HG03064 (cell line): ENCODE results near the gene PRICKLE3.
"Not testable (repeated sequence)": the region's sequence is repeated elsewhere in the genome, so short reads cannot be mapped to it uniquely, and the experiment has no call there.

Experiments used
- ATAC-seq: cut with Tn5 transposase; IDR thresholded peaks from one replicate; pipeline ENCODE4 v1.9.1; 2021; ENCODE audit warnings: low read depth; ENCODE audit not compliant: unreplicated experiment

The PRICKLE3 gene

DNA sequence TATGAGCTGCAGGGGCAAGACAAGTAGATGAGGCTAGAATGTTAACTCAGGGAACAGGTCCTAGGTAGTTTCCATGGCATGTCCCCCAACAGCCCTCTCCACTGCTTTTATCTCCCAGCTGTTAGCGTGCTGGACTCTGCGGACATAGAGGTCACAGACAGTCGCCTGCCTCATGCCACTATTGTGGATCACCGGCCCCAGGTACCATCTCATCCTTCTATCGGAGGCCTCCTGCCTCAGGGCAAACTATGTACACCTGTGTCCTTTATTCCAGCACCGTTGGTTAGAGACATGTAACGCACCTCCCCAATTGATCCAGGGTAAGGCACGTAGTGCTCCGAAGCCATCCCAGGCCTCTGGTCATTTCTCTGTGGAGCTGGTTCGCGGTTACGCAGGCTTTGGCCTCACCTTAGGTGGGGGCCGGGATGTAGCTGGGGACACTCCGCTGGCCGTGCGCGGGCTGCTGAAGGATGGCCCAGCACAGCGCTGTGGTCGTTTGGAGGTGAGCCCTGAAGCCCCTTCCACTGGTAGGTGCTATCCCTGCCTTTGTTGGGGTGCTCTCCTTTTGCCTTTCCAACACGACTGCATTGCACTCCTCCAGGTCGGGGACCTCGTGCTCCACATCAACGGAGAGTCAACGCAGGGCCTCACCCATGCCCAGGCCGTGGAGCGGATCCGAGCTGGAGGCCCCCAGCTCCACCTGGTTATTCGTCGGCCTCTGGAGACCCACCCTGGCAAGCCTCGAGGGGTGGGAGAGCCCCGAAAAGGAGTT is 21.4 kb downstream of the PRICKLE3 start:
- no peak for ATAC-seq

DNA sequence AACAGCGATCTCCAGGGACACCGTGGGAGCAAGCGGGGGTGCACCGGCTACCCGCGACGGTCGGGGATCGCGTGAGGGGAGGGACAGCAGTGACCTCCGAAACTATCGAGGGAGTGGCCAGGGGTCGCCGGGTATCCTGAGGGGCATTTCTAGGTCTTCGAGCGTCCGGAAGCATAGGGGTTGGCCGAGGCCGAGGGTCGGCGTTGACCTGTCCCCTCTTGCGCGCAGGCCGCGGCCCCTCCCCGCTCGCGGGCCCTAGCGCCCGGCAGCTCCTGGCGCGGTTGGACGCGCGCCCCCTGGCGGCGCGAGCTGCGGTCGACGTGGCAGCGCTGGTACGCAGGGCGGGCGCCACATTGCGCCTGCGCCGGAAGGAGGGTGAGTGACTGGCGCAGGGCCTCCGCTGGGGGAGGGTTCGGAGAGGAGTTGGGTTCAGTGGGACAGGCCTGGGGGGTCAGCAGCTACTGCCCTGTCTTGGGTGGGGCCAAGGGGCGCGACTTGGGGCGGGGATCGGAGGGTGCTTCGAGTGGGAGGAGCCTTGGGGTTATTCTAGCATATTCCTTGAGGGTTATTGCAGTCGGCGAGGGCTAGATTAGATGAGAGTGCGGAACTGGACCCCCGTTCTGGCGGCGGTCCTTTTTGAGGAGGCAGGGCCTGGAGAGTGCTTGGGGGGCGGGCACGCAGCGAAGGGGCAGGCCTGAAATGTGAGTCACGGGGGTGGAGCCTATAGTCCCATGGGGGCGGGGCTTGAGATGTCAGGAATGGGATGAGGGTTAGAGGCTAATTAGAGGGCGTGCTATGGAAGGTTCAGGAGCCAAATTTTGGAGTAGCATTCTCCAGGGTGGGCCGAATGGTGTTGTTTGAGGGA is 22.4 kb downstream of the PRICKLE3 start:
- ATAC-seq, result no peak

DNA sequence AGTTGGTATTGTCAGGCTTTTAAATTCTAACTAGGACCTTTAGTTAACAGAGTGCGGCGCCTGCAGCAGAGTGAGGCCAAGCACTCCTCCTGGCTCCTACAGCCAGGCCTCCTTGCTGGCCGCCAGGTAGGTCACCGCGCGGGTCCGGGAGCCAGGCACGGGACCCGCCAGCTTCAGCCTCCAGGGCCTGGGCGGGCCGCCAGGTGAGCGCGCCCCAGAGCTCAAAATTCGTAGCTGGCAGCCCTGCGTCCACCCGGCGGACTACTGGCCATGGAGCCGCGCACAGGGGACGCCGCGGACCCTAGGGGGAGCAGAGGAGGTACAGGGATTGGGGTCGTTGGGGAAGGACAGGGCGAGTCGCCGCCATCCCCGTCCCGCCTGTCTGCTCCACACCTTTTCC is 23.6 kb downstream of the PRICKLE3 start, which contains the start of gene MAGIX:
MAGIX (plus strand) TSS at position 139 of the 400 bp plus-strand sequence; CDS start at position 271, 132 bp downstream.
- no peak for ATAC-seq

DNA sequence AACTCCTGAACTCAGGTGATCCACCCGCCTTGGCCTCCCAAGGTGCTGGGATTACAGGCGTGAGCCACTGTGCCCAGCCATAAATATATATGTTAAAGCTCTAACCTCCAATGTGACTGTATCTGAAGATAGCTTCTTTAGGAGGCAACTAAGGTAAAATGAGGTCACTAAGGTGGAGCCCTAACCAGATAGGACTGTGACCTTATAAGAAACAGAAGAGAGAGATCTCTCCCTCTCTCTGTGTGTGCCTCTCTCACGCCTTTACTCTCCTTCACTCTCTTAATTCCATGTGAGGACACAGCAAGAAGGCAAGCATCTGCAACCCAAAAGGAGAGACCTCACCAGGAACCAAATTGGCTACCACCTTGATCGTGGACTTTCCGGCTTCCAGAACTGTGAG is 24.5 kb downstream of the PRICKLE3 start:
- no peak for ATAC-seq

DNA sequence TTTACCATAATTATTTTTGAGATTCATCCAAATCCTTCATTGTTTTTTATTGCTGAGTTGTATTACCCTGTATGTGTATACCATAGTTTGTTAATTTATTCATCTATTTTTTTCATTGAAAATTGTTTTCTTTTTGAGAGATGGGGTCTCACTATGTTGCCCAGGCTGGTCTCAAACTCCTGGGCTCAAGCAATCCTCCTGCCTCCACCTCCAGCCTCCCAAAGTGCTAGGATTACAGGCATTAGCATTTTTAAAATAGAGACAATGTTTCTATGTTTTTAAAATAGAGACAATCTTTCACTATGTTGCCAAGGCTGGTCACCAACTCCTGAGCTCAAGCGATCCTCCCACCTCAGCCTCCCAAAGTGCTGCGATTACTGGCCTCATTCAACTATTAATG is 25.3 kb downstream of the PRICKLE3 start:
- ATAC-seq, result no peak

DNA sequence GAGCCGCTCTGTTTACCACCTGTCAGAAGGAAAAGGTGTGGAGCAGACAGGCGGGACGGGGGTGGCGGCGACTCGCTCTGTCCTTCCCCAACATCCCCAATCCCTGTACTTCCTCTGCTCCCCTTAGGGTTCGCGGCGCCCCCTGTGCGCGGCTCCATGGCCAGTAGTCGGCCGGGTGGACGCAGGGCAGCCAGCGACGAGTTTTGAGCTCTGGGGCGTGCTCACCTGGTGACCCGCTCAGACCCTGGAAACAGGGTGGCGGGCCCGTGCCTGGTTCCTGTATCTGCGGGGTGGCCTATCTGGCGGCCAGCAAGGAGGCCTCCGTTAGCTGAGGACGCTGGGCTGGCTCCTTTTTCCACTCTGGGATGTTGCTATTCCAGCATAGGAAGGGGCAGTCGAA is 29.0 kb downstream of the PRICKLE3 start:
- ATAC-seq, result no peak

DNA sequence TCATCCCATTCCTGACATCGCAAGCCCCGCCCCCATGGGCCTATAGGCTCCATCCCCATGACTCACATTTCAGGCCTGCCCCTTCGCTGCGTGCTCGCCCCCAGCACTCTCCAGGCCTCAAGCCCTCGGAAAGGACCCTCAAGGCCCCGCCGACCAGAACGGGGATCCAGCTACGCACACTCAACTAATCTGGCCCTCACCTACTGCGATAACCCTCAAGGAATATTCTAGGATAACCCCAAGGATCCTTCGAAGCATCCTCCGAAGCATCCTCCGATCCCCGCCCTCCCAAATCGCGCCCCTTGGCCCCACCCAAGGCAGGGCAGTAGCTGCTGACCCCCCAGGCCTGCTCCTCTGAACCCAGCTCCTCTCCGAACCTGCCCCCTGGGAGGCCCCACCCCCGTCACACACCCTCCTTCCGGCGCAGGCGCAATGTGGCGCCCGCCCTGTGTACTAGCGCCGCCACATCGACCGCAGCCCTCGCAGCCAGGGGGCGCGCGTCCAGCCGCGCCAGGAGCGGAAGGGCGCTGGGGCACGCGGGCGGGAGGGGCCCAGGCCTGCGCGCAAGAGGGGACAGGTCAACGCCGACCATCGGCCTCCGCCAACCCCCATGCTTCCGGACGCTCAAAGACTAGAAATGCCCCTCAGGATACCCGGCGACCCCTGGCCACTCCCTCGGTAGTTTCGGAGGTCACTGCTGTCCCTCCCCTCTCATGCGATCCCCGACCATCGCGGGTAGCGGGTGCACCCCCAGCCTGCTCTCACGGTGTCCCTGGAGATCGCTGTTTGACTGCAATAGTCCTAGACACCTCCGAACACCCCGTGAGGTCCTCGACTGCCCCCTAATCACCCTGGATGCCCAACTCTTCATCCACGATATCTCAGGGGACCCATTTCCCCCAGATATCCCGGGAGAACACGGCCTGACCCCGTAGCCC is 30.0 kb downstream of the PRICKLE3 start:
- peak; percentile 76 for ATAC-seq

DNA sequence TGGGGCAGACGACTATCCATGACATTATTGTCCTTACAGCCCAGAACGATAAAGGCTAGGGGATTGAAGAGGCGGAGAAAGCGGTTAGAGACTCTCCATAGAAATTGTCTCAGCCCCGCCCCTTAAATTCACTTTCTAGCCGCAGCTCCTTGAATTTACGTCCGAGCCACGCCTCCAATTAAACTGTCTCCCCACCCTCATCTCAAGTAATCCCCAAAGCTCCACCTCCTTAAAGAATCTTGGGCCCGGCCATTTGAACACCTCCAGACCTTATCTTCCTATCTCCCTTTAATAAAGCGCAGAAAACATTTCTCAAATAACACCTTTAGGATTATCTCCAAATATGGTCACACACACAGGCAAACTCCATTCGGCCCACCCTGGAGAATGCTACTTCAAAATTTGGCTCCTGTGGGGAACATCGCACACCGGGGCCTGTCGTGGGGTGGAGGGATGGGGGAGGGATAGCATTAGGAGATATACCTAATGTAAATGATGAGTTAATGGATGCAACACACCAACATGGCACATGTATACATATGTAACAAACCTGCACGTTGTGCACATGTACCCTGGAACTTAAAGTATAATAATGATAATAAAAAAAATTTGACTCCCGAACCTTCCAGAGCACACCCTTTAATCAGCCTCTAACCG is 30.8 kb downstream of the PRICKLE3 start:
- ATAC-seq, result no peak

DNA sequence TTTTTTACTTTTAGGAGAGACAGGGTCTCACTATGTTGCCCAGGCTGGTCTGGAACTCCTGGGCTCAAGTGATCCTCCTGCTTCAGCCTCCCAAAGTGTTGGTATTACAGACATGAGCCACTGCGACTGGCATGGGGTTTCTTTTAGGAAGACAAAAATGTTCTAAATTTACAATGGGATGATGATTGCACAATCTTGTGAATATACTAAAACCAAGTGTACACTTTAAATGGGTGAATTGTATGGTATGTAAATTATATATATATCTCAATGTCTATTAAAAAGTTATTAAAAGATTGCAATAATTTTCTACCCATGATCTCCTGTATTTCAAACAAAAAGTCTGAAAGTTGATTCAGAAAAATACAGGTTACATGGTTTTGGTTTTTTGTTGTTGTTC is 32.7 kb downstream of the PRICKLE3 start:
- ATAC-seq, result no peak

DNA sequence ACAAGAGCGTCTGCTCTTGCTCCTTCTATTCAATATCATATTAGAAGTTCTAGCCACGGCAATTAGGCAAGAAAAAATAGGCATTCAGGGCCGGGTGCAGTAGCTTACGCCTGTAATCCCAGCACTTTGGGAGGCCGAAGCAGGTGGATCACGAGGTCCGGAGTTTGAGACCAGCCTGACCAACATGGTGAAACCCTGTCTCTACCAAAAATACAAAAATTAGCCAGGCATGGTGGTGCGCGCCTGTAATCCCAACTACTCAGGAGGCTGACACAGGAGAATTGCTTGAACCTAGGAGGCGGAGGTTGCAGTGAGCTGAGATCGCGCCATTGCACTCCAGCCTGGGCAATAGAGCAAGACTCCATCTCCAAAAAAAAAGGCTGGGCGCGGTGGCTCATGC is 36.9 kb downstream of the PRICKLE3 start:
- ATAC-seq, result not testable (repeated sequence)

DNA sequence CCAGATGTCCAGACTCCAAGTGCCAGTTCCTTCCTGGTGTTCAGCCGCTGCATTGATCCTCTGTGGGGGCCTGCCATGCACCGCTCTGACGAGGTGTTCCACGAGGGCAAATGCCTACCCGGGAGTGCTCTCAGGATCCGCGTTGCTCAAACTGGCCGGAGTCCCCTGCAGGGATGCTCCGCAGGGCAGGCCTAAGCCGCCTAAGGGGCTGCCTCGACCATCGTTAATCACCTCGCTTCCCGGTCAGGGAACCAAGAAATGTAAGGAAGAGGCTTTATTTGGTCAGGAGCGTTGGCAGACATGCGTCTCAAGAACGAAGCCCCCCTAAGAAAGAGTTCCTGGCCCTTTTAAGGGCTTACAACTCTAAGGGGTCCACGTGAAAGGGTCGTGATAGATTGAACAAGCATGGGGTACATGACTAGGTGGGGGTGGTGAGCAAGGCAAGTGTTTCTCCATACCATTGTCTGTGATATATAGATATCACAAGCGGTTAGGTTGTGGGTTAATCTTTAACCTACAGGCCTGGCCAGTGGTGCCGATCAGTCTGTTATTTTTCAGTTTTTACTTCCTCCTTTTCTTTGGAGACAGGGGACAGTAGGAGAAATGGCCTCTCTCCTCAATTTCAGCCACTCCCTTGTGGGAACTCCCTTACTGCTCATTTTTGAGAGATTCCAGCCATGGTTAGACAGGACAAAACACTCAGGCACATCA is 37.6 kb downstream of the PRICKLE3 start:
- not testable (repeated sequence) for ATAC-seq

DNA sequence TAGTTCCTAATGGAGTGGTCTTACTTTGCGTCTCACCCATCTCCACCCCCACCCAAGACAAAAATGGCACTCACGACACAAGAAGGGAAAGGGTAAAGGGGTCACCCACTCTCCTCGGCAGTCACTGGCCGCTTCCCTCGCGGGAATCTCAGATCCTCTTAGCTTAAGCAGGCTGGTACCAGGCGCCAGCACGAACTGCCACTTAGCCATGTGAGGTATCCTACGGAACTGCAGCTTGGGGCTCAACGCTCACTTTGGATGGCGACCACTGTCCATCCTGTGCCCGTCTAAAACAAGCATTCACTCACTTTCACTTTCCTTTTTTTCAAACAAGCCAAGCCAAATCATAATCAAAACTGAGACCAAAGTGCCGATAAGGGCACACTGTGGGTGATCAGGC is 38.2 kb downstream of the PRICKLE3 start:
- no peak for ATAC-seq

DNA sequence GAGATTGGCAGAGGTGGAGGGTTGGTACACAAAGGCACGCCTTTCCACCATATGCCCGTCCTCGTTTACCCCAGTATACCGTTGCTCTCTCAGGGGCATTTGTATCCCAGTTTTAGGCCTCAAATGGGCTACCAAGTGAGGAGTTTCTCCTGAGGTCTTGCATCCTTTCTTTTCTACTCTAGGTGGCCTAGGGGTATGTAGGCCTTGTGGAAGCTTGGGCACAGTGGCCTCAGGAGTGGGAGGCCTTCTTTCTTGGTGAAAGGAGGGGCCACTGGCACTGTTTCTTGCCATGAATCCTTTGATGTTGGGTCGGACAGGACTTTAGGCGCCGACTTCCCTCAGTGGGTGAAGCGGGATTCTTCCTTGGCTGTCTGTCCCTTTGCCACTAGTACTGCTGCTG is 38.9 kb downstream of the PRICKLE3 start:
- no peak for ATAC-seq

DNA sequence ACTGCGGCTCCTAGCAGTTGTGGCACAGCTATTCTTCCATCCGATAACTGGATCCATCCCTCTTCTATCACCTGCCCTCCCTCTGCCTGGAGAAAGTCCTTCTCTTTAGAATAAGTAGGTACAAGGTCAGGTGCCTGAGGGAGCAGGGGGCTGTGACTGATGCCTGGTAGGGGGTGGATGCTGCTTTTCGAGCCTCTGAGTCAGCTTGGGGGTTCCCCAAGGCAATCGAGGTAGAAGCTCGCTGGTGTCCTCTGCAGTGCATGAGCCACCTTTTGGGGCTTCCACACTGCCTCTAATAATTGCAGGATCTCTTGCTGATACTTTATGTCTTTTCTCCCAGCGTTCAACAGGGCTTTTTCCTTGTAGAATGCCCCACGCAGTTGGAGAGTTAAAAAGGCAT is 43.0 kb downstream of the PRICKLE3 start:
- not testable (repeated sequence) for ATAC-seq

DNA sequence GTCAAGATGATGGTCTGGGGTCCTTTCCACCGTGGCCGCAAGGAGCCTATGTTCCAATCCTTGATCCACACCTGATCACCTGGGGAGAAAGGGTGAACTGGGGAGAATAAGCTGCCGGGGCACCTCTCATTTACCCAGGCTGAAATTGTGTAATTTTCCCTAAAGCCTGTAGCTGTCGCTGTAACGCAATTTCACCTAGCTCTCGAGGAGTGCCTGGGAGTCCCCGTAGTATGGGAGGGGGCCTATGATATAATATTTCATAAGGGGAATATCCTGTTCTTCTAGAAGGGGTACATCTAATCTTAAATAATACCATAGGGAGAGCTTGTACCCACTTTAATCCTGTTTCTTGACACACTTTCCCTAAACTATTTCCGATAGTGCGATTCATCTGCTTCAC is 43.9 kb downstream of the PRICKLE3 start:
- not testable (repeated sequence) for ATAC-seq

DNA sequence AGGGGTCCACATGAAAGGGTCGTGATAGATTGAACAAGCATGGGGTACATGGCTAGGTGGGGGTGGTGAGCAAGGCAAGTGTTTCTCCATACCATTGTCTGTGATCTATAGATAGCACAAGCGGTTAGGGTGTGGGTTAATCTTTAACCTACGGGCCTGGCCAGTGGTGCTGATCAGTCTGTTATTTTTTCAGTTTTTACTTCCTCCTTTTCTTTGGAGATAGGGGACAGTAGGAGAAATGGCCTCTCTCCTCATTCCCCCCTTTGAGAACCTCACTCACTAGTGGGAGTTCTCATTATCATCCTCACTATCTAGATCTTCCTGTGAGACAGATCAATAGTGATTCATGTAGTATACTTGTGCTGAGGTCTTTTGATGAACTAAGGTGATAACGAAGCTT is 46.5 kb downstream of the PRICKLE3 start:
- no peak for ATAC-seq

DNA sequence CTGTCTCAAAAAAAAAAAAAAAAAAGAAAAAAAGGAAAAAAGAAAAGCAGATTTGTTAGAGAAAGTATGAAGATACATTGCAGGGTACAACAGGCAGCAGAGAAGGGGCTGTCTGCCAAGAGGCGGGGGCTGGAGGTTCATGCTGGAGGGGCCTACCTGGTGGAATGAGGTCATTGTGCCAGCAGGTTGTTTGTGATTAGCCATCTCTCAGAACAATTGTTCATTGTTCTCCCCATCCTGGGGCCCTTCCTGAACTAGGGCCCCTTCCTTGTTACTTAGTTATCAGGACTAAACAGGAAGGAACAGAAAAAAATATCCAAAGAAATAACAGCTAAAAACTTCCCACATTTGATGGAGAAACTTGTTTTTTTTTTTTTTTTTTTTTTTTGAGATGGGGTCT is 48.7 kb downstream of the PRICKLE3 start:
- ATAC-seq, result no peak

DNA sequence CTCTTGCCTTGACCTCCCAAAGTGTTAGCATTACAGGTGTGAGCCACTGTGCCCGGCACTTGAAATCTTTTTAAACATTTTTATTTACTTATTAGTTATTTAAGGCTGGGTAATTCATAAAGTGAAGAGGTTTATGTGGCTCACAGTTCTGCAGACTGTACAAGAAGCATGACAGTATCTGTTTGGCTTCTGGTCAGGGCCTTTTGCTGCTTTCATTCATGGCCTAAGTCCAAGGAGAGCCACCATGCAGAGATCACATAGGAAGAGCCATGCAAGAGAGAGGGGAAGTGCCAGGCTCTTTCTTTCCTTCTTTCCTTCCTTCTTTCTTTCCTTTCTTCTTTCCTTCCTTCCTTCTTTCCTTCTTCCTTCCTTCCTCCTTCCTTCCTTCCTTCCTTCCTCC is 52.4 kb downstream of the PRICKLE3 start:
- ATAC-seq, result no peak

DNA sequence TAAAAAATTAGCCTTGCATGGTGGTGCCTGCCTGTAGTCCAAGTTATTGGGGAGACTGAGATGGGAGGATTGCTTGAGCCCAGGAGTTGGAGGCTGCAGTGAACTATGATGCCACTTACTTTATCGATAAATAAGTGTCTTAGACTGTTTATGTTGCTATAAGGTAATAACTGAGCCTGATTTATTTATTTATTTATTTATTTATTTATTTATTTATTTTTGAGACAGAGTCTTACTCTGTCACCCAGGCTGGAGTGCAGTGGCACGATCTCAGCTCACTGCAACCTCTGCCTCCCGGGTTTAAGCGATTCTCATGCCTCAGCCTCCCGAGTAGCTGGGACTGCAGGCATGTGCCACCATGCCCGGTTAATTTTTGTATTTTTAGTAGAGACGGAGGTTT is 53.9 kb downstream of the PRICKLE3 start:
- ATAC-seq, result not testable (repeated sequence)
